H1 (cell line): Measurements from ENCODE around the gene FOXK1. TPM values are rescaled to one million over a fixed set of nuclear protein-coding genes. Genes with fewer than 3 reads are reported as not detected.

Source experiments
- ATF2 ChIP-seq: IDR thresholded peaks from 2 replicates; pipeline ENCODE4 v1.6.1; 2012; ENCODE audit warnings: low read length, inconsistent platforms
- BCL11A ChIP-seq, 2 experiments: IDR thresholded peaks; one replicate each; pipeline ENCODE4 v1.6.1; 2011; ENCODE audit warnings: low read depth in 2 of 2, low read length in 2 of 2, mild to moderate bottlenecking in 2 of 2
- BRCA1 ChIP-seq: IDR thresholded peaks from 2 replicates; pipeline ENCODE4 v1.6.1; 2012; ENCODE audit warnings: low read depth, low read length, improper control_type of control experiment
- CBX8 ChIP-seq: fragments of 300-800, 300-1000 bp; sonication (generic); IDR thresholded peaks from 2 replicates; pipeline ENCODE4 v1.7.1; 2016; ENCODE audit warnings: low read depth, low read length, borderline replicate concordance
- CEBPB ChIP-seq: IDR thresholded peaks from 2 replicates; pipeline ENCODE4 v1.6.1; 2012; ENCODE audit warnings: low read depth, low read length
- CTCF ChIP-seq, 3 experiments: IDR thresholded peaks; 1 replicate in 2 of 3; 2 replicates in 1 of 3; pipeline versions ENCODE4 v1.5.1 to v1.6.1; 2011; ENCODE audit warnings: low read length in 3 of 3, mild to moderate bottlenecking in 3 of 3, inconsistent platforms in 2 of 3, low read depth in 1 of 3, moderate library complexity in 1 of 3; ENCODE audit not compliant: insufficient read depth in 1 of 3; ENCODE audit errors: control extremely low read depth in 1 of 3
- EGR1 ChIP-seq: IDR thresholded peaks from 2 replicates; pipeline ENCODE4 v1.6.1; 2011; ENCODE audit warnings: low read depth, low read length, borderline replicate concordance
- GABPA ChIP-seq: IDR thresholded peaks from 2 replicates; pipeline ENCODE4 v1.6.1; 2011; ENCODE audit warnings: mild to moderate bottlenecking, low read length, moderate library complexity, borderline replicate concordance; ENCODE audit not compliant: insufficient read depth
- HDAC6 ChIP-seq: IDR thresholded peaks from one replicate; pipeline ENCODE4 v1.7.1; 2012; ENCODE audit warnings: low read depth, mild to moderate bottlenecking, inconsistent platforms, low read length, moderate library complexity
- KDM1A ChIP-seq: fragments of 200-600, 300-600 bp; sonication (generic); IDR thresholded peaks from 2 replicates; pipeline ENCODE4 v1.7.1; 2016; ENCODE audit warnings: mild to moderate bottlenecking, low read length, borderline replicate concordance
- SP4 ChIP-seq: IDR thresholded peaks from 2 replicates; pipeline ENCODE4 v1.6.1; 2012; ENCODE audit warnings: low read length, inconsistent platforms
- SUZ12 ChIP-seq: fragments of 200-600 bp; sonication (generic); IDR thresholded peaks from 2 replicates; pipeline ENCODE4 v1.6.1; 2012; ENCODE audit warnings: mild to moderate bottlenecking, inconsistent platforms, low read length, moderate library complexity, mixed read lengths
- TCF12 ChIP-seq: IDR thresholded peaks from 2 replicates; pipeline ENCODE4 v1.6.1; 2011; ENCODE audit warnings: low read depth, mild to moderate bottlenecking, low read length
- TEAD4 ChIP-seq: IDR thresholded peaks from 2 replicates; pipeline ENCODE4 v1.6.1; 2012; ENCODE audit warnings: low read depth, low read length, inconsistent platforms, mixed read lengths
- YY1 ChIP-seq: IDR thresholded peaks from 2 replicates; pipeline ENCODE4 v1.6.1; 2011; ENCODE audit warnings: low read depth, mild to moderate bottlenecking, low read length
- ZNF274 ChIP-seq: IDR thresholded peaks from 2 replicates; pipeline ENCODE4 v1.7.0; 2012; ENCODE audit warnings: low read length, borderline replicate concordance; ENCODE audit errors: extremely low read depth
- polyA plus RNA-seq, 7 experiments: library from polyadenylated mRNA; depleted of rRNA in 3 of 7; stranded (reverse) in 5 of 7; unstranded in 2 of 7; fragments of >200 nt in 5 of 7; fragments of 200-250 nt in 2 of 7; gene quantifications; 1 replicate in 5 of 7; 2 replicates in 1 of 7; 4 replicates in 1 of 7; pipeline versions ENCODE4 v1.2.1 to v1.2.3, GENCODE V29; 2011 to 2013; ENCODE audit warnings: missing spikeins in 2 of 7, mixed read lengths in 2 of 7
- total RNA-seq: library from RNA; stranded (reverse); fragmentation: NEBNext Ultra II Directional; extraction: Animal tissue kit (Norgen Biotek cat#: 25700); gene quantifications from 2 replicates; pipeline ENCODE4 v1.2.1, GENCODE V29; 2021
- TF ChIP-seq, protein P1 (sequence below): IDR thresholded peaks from 2 replicates; pipeline ENCODE4 v1.6.1; 2012; ENCODE audit warnings: inconsistent platforms

The FOXK1 gene
- total and polyA plus RNA-seq, 2 of the 8 experiments (the other 6 are each of a cell fraction or from before 2014, with no cell fraction given), result 2.0 to 8.5 TPM

DNA sequence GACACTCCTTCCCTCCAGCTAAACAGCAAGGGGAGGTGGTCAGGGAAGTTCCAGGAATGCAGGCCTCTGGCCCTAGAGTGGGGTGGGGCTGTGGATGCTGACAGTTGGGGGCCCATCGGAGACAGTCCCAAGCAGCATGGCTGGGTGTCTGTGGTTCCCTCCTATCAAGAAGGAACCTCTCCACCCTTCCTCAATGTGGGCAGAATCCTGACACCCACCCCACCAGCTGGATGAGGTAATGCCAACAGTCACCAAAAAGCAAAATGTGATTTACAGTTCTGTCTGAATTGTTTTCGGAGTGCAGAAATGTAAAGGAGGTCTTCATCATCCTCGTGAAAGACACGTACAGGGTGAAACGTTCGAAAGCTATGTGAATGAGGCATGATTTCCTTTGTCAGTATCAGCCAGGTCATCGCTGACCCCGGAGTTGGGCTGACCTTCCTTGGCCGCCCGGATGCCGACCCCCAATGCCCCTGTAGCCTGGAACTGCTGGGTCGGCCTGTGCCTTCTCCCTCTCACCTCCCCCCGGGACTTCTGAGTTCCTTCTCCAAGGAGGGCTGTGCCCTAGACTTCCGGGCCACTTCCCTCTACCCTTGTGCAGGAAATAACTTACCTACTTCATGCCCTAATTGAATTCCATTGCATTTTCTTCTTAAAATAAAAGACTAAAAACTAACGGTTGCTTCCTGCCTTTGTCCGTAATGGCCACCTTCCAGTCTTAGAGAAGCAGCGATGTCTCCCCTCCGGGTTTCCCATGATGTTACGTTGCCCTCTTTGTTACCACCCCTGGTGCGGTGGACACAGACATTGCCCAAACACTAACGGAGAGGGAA, 24.5 kb downstream of the FOXK1 start (continued):
- TF ChIP-seq CTCF (IDR thresholded peaks at IDR 0.05; ENCODE audit: control extremely low read depth in 1 of 3, insufficient read depth in 1 of 3, low read depth in 1 of 3, low read length in 3 of 3) (no peak), SP4 (no peak), TEAD4 (no peak), TCF12 (no peak), EGR1 (no peak), HDAC6 (no peak), SUZ12 (0 out of 2 replicates have a peak, but pooled peaks have one; percentile 3), YY1 (no peak), KDM1A (no peak), ATF2 (no peak), CBX8 (no peak), BRCA1 (no peak), GABPA (no peak), CEBPB (no peak), ZNF274 (no peak), BCL11A (IDR thresholded peaks at IDR 0.05; ENCODE audit: low read depth in 2 of 2, low read length in 2 of 2) (no peak)
- TF ChIP-seq, protein P1, sequence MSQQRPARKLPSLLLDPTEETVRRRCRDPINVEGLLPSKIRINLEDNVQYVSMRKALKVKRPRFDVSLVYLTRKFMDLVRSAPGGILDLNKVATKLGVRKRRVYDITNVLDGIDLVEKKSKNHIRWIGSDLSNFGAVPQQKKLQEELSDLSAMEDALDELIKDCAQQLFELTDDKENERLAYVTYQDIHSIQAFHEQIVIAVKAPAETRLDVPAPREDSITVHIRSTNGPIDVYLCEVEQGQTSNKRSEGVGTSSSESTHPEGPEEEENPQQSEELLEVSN, result no peak
